HCT116 (cell line): ENCODE data around the gene CCDC80.

Experiments
- CTCF ChIP-seq, 3 experiments: fragments of 200-600 bp in 1 of 3; sonication (generic) in 1 of 3; IDR thresholded peaks in 2 of 3; conservative IDR thresholded peaks in 1 of 3; 2 replicates each; pipeline ENCODE4 v1.5.1; 2012 to 2017; ENCODE audit warnings: low read depth in 2 of 3, low read length in 2 of 3, antibody characterized with exemption in 1 of 3, borderline replicate concordance in 1 of 3, control low read depth in 1 of 3, mild to moderate bottlenecking in 1 of 3, mixed read lengths in 1 of 3, mixed run types in 1 of 3, moderate library complexity in 1 of 3; ENCODE audit not compliant: insufficient read depth in 1 of 3
- EZH2 ChIP-seq: fragments of 200-600 bp; sonication (generic); IDR thresholded peaks from 2 replicates; pipeline ENCODE4 v1.6.1; 2017; ENCODE audit warnings: antibody characterized with exemption, mixed run types
- POLR2A ChIP-seq: IDR thresholded peaks from 2 replicates; pipeline ENCODE4 v1.7.0; 2011; ENCODE audit warnings: borderline replicate concordance; ENCODE audit not compliant: insufficient read depth, insufficient read length; ENCODE audit errors: extremely low read depth
- POLR2AphosphoS5 ChIP-seq: IDR thresholded peaks from 2 replicates; pipeline ENCODE4 v1.6.1; 2011; ENCODE audit warnings: mild to moderate bottlenecking, low read depth, low read length, moderate library complexity
- RAD21 ChIP-seq: IDR thresholded peaks from 2 replicates; pipeline ENCODE4 v1.6.1; 2012; ENCODE audit warnings: low read depth, mild to moderate bottlenecking
- SP1 ChIP-seq: IDR thresholded peaks from 2 replicates; pipeline ENCODE4 v1.6.1; 2012; ENCODE audit warnings: low read depth
- TCF7L2 ChIP-seq: IDR thresholded peaks from 2 replicates; pipeline ENCODE4 v1.7.0; 2011; ENCODE audit warnings: borderline replicate concordance, inconsistent platforms; ENCODE audit not compliant: insufficient read depth, insufficient read length; ENCODE audit errors: extremely low read depth

- TF ChIP-seq POLR2A (no peak), CTCF (IDR thresholded peaks at IDR 0.05 in 2 of 3, conservative IDR thresholded peaks at IDR 0.05 in 1 of 3; ENCODE audit: borderline replicate concordance in 1 of 3, insufficient read depth in 1 of 3, low read depth in 2 of 3, low read length in 2 of 3) (no peak), RAD21 (no peak), SP1 (no peak), TCF7L2 (no peak), EZH2 (no peak), POLR2AphosphoS5 (no peak)
Observed at GRCh38 chr3:112633757-112634156, 7.2 kb downstream of the CCDC80 start.
